Endothelial cell (in vitro differentiated cells): Measurements from ENCODE around the gene PI4KA. TPM values are rescaled to one million over a fixed set of nuclear protein-coding genes. Genes with fewer than 3 reads are reported as not detected.

Experiments used
- DNase-seq: peaks from one replicate; pipeline ENCODE4 v3.0.0; 2021; ENCODE audit warnings: low spot score
- H3K27ac Mint-ChIP-seq: one replicate; pipeline ENCODE4 v1.8.0; 2021; ENCODE audit warnings: mixed read lengths, inconsistent platforms; ENCODE audit not compliant: unreplicated experiment
- H3K27me3 Mint-ChIP-seq: one replicate; pipeline ENCODE4 v1.8.0; 2021; ENCODE audit warnings: mild to moderate bottlenecking, moderate library complexity, mixed read lengths, inconsistent platforms; ENCODE audit not compliant: unreplicated experiment
- H3K36me3 Mint-ChIP-seq: one replicate; pipeline ENCODE4 v1.8.0; 2021; ENCODE audit warnings: mild to moderate bottlenecking, low read depth, mixed read lengths, inconsistent platforms; ENCODE audit not compliant: unreplicated experiment
- H3K4me1 Mint-ChIP-seq: one replicate; pipeline ENCODE4 v1.8.0; 2021; ENCODE audit warnings: mild to moderate bottlenecking, mixed read lengths, inconsistent platforms; ENCODE audit not compliant: unreplicated experiment
- H3K4me3 Mint-ChIP-seq: one replicate; pipeline ENCODE4 v1.8.0; 2021; ENCODE audit warnings: mild to moderate bottlenecking, mixed read lengths, inconsistent platforms; ENCODE audit not compliant: unreplicated experiment
- H3K9me3 Mint-ChIP-seq: one replicate; pipeline ENCODE4 v1.8.0; 2021; ENCODE audit warnings: mixed read lengths, inconsistent platforms; ENCODE audit not compliant: unreplicated experiment
- CTCF ChIP-seq: fragments of 200-600 bp; sonication (generic); IDR thresholded peaks from one replicate; pipeline ENCODE4 v1.5.0; 2021; ENCODE audit warnings: antibody characterized with exemption; ENCODE audit not compliant: unreplicated experiment
- total RNA-seq: library from RNA; stranded (reverse); fragmentation: NEBNext Ultra II Directional; extraction: Animal tissue kit (Norgen Biotek cat#: 25700); gene quantifications from one replicate; pipeline ENCODE4 v1.2.1, GENCODE V29; 2021; ENCODE audit not compliant: unreplicated experiment

PI4KA gene
- total RNA-seq, 1 donor from 2014 or later, result 65.3 TPM

GRCh38 chr22:20869234-20869633 lies 10.6 kb upstream of the PI4KA start:
- no peak for TF ChIP-seq CTCF
- Mint-ChIP-seq H3K36me3 (peaks cover 5% of the 10 kb centered on the region), H3K9me3 (no peaks in the 10 kb centered on the region), H3K27me3 (peaks cover 2% of the 10 kb centered on the region), H3K4me1 (peaks cover 19% of the 10 kb centered on the region), H3K27ac (no peak overlapping the region), H3K4me3 (no peak overlapping the region)
- DNase-seq, result no peak

GRCh38 chr22:20868025-20868962 lies 9.7 kb upstream of the PI4KA start:
- Mint-ChIP-seq H3K27me3 (peaks cover 2% of the 10 kb centered on the region), H3K4me3 (no peak overlapping the region), H3K9me3 (no peaks in the 10 kb centered on the region), H3K36me3 (peaks cover 5% of the 10 kb centered on the region), H3K27ac (no peak overlapping the region), H3K4me1 (peaks cover 19% of the 10 kb centered on the region)
- TF ChIP-seq CTCF, result no peak
- no peak for DNase-seq

GRCh38 chr22:20867179-20868024 lies 8.8 kb upstream of the PI4KA start:
- Mint-ChIP-seq H3K36me3 (peaks cover 5% of the 10 kb centered on the region), H3K4me1 (peaks cover 19% of the 10 kb centered on the region), H3K27me3 (peaks cover 2% of the 10 kb centered on the region), H3K9me3 (no peaks in the 10 kb centered on the region), H3K27ac (peak overlapping the region; percentile 67), H3K4me3 (peak overlapping the region; percentile 65)
- no peak for TF ChIP-seq CTCF
- peak; percentile 19 for DNase-seq

- TF ChIP-seq CTCF, result no peak
- peak overlapping the region; percentile 7 for H3K27ac Mint-ChIP-seq
Observed at GRCh38 chr22:20866736-20867135, 8.1 kb upstream of the PI4KA start.

More at GRCh38 chr22:20866736-20867135, 8.1 kb upstream of the PI4KA start:
- Mint-ChIP-seq H3K36me3 (peaks cover 10% of the 10 kb centered on the region), H3K4me3 (no peak overlapping the region), H3K27me3 (peaks cover 2% of the 10 kb centered on the region), H3K9me3 (no peaks in the 10 kb centered on the region), H3K4me1 (peaks cover 19% of the 10 kb centered on the region)
- DNase-seq, result no peak
